Fibroblast of skin of right biceps (primary cell): Measurements from ENCODE around the gene LRP10.

Experiments
- DNase-seq: peaks from one replicate; pipeline ENCODE4 v3.0.0-alpha.2; 2013

LRP10 gene

DNA sequence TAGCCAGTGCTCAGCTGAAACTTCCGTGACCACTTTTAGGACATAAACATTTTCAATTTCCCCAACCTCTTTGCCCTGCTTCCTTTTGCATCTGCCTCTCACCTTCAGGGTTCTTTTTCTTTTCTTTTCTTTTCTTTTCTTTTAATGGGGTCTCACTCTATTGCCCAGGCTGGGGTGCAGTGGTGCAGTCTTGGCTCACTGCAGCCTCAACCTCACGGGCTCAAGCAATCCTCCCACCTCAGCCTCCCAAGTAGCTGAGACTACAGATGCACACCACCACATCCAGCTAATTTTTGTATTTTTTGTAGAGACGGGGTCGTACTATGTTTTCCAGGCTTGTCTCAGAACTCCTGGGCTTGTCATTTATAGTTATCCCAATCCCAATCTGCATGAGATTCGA lies 4.7 kb upstream of the LRP10 start:
- no peak for DNase-seq

DNA sequence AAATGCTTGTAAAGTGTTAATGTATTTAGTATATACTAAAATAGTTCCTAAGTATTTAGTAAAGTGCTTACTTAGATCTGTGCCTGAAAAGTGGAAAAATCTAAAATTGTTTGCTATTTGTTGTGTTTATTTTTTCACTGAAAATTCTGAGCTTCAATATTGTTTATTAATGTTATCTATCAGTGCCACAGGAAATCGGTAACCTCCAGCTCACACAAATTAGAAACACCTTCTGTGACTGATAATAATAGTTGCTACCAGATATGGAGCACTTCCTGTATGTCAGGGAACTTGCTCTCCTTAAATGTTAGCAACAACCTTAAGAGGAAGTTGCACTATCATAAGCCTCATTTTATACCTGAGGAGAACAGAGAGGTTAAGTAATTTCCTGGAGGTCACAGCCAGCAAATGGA lies 723 bp upstream of the LRP10 start:
- no peak for DNase-seq

DNA sequence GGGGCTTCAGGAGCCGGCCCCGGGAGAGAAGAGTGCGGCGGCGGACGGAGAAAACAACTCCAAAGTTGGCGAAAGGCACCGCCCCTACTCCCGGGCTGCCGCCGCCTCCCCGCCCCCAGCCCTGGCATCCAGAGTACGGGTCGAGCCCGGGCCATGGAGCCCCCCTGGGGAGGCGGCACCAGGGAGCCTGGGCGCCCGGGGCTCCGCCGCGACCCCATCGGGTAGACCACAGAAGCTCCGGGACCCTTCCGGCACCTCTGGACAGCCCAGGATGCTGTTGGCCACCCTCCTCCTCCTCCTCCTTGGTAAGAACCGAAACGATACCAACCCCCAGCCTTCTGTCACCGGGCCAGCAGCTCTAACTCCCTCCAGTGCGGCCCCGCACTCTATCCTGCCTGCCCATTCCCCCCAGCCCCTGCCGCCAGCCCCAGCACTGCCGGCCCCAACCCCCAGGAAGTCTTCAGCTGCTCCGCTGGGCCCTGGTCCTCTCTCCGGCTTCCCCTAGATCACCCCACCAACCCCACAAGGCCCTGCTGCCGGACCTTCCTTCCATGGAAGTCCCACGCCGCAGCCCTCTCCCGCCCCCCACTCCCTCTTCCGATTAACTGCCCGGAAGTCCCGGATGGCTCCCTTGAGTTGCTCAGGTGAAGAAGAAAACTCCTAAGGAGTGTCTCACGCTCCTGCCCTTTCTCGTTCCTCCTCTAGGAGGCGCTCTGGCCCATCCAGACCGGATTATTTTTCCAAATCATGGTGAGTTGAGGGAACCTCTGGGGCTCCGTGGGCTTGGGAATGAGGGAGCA lies 693 bp downstream of the LRP10 start:
- DNase-seq, result peak; percentile 81

DNA sequence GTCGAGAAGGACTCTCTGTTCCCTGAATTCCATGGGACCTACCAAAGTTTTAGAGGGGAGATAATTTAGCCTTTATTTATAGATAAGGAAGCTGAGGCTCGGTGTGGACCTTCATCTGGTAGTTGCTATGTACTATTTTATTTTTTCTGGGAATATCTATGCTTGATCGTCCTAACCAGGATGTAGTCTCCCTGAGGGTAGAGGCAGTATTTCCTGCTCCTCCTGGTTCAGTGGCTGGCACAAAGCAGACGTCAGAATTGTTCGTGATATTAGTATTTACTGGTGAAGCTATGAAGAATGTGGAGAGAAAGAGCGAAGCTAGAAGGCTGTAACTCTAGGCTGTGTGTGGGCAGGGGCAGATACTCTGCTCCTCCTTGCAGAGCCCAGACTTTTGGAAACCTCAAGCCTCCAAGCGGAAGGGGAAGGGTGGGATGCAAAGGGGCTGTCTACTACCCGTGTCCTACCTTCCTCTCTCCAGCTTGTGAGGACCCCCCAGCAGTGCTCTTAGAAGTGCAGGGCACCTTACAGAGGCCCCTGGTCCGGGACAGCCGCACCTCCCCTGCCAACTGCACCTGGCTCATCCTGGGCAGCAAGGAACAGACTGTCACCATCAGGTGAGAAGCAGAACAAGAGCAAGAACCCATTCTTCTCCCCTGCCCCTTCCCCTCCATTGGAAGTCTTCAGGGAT lies 1.4 kb downstream of the LRP10 start:
- DNase-seq, result no peak

DNA sequence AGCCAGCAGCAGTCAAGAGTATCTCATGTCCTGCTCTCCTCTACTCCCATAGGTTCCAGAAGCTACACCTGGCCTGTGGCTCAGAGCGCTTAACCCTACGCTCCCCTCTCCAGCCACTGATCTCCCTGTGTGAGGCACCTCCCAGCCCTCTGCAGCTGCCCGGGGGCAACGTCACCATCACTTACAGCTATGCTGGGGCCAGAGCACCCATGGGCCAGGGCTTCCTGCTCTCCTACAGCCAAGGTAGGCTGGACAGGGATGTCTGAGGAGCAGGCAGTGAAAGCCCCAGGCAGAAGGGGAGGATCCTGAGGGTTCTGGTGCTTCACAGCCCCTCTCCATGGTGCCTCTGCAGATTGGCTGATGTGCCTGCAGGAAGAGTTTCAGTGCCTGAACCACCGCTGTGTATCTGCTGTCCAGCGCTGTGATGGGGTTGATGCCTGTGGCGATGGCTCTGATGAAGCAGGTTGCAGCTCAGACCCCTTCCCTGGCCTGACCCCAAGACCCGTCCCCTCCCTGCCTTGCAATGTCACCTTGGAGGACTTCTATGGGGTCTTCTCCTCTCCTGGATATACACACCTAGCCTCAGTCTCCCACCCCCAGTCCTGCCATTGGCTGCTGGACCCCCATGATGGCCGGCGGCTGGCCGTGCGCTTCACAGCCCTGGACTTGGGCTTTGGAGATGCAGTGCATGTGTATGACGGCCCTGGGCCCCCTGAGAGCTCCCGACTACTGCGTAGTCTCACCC lies 3.6 kb downstream of the LRP10 start:
- no peak for DNase-seq

DNA sequence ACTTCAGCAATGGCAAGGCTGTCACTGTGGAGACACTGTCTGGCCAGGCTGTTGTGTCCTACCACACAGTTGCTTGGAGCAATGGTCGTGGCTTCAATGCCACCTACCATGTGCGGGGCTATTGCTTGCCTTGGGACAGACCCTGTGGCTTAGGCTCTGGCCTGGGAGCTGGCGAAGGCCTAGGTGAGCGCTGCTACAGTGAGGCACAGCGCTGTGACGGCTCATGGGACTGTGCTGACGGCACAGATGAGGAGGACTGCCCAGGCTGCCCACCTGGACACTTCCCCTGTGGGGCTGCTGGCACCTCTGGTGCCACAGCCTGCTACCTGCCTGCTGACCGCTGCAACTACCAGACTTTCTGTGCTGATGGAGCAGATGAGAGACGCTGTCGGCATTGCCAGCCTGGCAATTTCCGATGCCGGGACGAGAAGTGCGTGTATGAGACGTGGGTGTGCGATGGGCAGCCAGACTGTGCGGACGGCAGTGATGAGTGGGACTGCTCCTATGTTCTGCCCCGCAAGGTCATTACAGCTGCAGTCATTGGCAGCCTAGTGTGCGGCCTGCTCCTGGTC lies 4.3 kb downstream of the LRP10 start:
- DNase-seq, result no peak

DNA sequence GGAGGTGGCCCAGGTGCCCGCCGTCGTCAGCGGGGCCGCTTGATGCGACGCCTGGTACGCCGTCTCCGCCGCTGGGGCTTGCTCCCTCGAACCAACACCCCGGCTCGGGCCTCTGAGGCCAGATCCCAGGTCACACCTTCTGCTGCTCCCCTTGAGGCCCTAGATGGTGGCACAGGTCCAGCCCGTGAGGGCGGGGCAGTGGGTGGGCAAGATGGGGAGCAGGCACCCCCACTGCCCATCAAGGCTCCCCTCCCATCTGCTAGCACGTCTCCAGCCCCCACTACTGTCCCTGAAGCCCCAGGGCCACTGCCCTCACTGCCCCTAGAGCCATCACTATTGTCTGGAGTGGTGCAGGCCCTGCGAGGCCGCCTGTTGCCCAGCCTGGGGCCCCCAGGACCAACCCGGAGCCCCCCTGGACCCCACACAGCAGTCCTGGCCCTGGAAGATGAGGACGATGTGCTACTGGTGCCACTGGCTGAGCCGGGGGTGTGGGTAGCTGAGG lies 5.5 kb downstream of the LRP10 start:
- DNase-seq, result no peak

DNA sequence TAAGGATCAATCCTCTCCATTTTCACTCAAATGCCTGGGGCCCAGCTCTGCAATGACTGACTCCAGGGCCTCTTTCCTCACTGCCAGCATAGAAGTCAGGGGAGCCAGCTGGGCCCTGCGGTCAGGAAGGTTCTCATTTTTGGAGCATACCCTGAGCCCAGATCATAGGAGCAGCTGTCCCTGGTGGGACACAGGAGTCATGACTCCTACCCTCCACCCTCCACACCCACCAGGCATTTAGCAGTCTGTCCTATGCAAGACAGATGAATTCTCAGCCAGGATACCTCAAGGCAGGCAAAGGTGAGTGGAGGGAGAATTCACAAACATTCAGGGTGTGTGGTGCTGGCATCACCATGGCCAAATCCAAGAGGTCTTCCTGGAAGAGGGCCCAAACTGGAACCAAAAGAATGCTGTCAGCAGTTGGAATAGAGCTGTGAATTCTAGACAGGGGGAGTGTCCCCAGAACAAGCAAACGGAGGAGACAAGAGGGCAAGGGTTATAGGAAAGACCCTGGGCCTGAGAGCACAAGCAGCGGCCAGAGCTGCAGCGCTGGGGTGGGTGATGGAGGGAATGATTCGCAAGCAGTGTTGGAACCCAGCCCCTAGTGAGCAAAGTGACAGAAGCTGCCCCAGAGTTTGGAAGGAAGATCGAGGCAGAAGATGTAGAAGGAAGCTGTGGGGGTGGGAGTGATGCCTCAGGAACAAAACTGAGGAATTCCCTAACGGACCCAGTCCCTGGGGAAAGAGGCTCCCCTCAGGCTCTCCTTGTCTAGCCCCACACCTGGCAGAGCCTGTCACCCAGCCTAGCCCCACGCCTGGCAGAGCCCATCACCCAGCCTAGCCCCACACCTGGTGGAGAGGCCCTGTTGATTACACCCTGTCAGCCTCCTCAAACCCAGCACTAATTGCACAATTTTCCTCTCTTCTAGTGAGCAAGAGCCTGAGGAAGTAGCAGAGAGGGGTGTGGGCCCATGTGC lies 7.0 kb downstream of the LRP10 start:
- no peak for DNase-seq

DNA sequence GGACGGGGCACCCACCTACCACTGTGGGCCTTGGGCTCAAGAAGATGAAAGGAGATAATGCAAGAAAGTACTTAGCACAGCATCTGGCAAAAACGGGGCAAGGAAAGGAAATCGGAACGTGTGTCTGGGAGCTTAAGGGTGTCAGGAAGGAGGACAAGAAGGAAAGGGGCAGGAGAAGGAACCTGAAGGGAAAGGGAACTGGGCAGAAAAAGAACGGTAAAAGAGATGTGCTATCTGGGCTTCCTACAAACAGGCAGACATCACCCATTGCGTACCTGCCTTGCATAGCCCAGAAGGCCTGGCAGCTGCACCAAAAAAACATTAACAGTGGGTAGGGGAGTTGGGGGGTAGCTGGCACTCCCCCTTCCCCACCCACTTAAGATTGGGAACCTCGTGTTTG lies 10.5 kb downstream of the LRP10 start:
- DNase-seq, result no peak

DNA sequence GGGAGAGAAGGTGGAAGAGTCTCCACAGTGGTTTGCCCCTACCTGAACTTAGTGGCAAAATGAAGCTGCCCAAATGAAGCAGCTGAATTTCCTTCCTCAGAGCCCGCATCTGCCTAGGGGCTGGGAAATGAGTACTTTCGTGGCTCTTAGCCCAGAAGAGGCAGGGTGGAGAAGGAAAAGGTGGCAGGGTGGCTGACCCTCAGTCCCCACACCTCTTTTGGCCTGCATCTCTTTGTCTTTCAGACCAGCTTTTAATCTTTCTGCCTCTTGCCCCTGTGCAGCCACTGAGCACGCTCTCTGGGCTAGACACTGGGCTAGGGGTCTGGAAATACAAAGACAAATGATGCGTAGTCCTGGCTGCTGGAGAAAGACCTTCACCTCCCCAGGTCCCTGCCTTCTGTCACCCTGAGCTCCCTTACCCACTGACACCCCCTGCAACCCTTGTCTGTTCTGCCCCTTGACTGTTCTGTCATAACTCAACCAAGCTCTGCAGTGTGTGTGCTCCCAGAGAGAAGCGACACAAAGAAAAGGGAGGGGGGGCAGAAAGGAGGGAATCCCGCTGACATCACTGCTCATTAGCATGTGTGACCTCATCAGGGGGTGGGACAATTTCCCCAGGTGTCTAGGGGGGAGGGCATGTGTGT lies 11.1 kb downstream of the LRP10 start:
- DNase-seq, result peak; percentile 46

DNA sequence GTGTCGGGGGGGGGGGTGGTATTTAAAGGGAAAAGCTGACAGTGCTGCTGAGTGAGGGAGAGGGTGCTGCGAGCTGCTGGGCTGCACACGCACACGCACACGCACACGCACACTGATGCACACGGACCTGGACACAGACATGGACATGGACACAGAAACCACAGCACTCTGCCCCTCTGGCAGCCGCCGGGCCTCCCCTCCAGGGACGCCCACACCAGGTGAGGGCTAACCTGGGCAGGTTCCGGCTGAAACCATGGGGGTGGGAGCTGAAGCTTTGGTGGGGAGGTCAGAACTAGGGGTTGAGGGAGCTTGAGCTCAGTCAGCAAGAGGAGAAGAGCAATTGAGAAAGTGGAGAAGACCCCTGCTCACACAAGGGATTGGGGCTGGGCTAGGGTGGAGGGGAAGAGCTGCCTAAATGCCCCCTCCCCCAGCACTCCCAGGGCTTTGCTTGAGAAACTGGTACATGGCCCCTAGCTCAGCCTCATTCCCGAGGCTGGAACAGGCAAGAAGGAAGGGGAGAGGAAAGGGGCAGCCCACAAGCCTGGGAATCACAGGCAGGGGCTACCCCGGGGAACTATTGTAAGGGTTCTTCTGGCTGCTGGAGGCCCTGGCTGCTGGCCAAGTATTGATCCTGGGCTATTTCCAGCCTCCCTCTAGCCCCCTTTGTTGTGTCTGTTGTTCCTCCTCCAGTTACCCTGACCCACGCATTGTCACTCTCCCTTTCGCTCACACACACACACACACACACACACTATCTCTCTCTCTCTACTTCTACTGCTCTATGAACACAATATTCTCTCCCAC lies 11.8 kb downstream of the LRP10 start, which contains the start of gene REM2:
Gene REM2, plus strand, starts transcription at position 50 of the 804 bp plus-strand sequence. Its CDS starts 66 bp downstream, at position 116.
- no peak for DNase-seq

DNA sequence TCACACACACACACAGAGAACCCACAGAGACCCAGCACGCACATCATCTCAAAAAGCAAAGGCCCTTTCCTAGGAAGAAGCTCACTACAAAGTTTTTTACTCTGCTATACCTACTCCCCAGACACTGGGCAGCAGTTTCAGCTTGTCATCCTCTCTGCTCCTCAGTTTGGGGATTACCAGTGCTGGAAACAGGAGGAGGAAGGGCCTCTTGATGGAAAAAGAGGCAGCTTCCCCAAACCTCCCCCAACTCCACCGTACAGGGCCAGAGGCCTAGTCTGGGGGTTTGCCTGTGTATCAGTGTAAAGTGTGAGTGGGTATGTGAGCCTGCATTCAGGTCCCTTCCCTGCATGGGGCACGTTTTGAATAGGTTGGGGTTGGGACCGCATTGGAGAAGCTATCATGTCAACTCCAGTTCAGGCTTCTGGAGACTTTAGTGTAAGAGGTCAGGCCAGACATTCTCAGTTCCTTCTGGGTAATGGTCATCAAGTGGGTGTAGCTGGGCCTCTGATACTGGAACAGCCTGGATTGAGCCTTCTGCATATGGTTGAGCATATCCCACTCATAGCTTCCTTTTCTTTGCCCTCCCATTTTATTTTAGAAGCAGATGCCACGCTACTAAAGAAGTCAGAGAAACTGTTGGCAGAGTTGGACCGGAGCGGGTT lies 12.7 kb downstream of the LRP10 start:
- no peak for DNase-seq

DNA sequence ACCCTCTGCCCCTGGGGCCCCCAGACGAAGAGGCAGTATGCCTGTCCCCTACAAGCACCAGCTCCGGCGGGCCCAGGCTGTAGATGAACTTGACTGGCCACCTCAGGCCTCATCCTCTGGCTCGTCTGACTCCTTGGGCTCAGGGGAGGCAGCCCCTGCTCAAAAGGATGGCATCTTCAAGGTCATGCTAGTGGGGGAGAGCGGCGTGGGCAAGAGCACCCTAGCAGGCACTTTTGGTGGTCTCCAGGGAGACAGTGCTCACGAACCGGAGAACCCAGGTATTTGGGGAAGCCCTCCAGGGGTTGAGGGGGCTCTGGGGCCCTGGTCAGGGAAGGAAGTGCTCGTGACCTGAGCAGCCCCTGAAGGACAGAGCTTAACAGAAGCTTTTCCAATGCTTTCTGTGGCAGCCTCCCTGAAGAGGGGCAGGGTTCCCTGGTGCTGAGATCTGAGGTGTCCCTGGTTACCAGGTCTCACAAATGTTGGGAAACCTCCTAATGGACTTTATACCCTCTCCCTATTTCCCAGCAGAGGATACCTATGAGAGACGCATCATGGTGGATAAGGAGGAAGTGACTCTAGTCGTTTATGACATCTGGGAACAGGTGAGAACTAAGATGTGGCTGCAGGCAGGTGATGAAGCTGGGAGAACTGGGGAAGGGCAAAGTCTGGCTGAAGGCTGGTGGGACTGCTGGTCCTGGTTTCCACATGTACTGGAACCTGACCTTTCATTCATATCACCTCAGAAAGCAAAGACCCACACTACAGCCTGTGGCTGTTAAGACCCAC lies 13.4 kb downstream of the LRP10 start:
- DNase-seq, result no peak

DNA sequence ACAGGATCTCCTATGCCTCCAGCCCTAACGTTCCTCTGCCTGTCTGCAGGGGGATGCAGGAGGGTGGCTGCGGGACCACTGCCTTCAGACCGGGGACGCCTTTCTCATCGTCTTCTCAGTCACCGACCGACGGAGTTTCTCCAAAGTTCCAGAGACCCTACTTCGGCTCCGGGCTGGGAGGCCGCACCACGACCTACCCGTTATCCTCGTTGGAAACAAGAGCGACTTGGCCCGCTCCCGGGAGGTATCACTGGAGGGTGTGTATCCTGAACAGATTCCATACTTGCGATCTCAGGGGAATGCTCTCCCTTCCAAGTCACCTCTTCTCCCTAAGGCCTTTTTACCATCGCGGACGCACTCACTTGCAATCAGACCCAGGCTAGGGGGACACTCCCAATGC lies 14.4 kb downstream of the LRP10 start:
- no peak for DNase-seq

DNA sequence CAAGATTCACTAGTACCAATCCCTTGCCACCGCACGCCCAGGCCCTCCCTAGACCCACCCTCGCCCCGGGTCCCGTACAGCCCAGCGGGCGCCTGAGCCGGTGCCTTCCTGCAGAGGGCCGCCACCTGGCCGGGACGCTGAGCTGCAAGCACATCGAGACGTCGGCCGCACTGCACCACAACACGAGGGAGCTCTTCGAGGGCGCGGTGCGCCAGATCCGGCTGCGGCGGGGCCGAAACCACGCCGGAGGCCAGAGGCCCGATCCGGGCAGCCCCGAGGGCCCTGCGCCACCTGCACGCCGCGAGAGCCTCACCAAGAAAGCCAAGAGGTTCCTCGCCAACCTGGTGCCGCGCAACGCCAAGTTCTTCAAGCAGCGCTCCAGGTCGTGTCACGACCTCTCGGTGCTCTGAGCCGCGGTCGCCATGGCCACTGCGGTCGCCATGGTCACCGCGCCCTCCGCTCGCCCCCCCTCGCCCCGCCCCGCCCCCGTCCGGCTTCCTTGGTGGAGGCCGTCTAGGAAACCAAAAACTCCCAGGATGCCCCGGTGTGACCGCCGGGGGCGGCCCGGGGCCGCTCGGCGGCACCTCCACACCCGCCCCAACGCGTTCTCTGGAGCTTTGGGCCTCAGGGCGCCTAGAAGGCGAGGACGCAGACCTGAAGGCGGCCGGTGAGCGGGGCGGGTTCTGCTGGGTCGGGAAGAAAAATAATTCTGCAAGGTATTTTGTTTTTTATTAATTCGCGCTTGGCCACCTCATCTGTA lies 15.1 kb downstream of the LRP10 start:
- peak; percentile 61 for DNase-seq

DNA sequence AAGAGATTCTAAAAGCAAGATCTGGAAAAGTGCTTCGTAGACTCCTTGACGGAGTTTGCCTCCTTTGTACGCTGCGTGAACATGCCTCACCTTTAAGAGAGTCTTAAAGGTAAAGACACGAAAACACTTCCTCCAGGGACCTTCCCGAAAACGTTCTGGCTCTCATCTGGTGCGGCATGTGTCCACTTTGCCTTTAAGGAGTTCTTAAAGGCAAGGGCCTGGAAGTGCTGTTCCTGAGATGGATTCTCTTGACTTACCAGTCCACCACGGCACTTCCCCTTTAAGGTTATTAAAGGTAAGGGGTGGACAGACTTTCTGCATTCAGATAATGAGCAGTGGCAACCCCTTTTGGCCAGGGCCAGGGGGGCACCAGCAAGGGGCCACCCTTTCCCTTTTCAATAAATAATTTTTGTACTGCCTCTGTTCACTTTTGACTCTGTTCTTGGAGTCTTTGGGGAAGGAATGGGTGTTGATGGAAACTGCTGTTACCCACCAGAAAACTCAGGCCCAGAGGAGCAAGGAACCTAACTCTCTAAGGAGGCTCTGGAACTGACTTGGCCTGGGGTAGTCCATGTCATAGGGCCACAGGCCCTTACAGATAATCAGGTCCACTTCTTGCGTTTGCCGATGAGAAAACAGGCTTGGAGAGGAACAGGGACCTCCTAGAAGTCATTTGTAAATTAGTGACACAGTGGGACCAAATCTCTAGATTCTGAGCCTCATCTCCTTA lies 15.9 kb downstream of the LRP10 start:
- DNase-seq, result peak; percentile 77

DNA sequence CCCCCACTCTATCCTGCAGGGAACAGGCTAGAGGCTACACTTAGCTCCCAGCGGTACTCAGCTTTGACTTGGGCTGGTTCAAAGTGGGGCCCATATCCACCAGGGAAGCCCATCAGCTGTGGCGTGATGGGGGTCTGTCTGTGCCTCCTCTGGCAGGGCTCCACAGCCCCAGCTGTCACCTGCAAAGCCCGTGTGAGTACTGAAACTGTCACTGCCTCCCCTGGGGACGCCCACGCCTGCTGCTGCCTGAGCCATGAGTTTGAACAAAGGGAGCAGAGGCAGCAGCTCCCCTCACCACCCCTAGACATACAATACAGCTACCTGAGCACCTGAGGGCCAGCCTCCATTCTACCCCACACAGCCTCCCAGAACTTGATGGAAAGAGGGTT lies 16.4 kb downstream of the LRP10 start:
- no peak for DNase-seq

DNA sequence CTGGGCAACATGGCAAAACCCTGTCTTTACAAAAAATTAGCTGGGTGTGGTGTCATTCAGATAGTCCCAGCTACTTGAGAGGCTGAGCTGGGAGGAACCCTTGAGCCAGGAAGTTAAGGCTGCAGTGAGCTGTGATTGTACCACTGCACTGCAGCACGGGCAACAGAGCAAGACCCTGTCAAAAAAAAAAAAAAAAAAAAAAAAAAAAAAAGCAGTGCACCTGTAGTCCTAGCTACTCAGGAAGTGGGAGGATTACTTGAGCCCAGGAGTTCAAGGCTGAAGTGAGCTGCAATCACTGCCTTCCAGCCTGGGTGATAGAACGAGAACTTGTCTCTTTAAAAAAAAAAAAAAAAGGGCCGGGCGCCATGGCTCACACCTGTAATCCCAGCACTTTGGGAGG lies 17.1 kb downstream of the LRP10 start:
- no peak for DNase-seq
